DMS153 (cell line): ENCODE results near the gene STKLD1.
"Not testable (repeated sequence)": the region's sequence is repeated elsewhere in the genome, so short reads cannot be mapped to it uniquely, and the experiment has no call there.

ENCODE experiments used
- DNase-seq: peaks from one replicate; lab custom pipeline; 2025; lab: John Stamatoyannopoulos, UW

Gene STKLD1

GRCh38 chr9:133362359-133363044 lies 13.7 kb upstream of the STKLD1 start:
- no peak for DNase-seq

- DNase-seq: no peak
Measured at GRCh38 chr9:133366435-133366834, 9.7 kb upstream of the STKLD1 start.

GRCh38 chr9:133367221-133367620 lies 8.9 kb upstream of the STKLD1 start:
- no peak for DNase-seq

GRCh38 chr9:133367778-133368177 lies 8.4 kb upstream of the STKLD1 start:
- no peak for DNase-seq

DNA sequence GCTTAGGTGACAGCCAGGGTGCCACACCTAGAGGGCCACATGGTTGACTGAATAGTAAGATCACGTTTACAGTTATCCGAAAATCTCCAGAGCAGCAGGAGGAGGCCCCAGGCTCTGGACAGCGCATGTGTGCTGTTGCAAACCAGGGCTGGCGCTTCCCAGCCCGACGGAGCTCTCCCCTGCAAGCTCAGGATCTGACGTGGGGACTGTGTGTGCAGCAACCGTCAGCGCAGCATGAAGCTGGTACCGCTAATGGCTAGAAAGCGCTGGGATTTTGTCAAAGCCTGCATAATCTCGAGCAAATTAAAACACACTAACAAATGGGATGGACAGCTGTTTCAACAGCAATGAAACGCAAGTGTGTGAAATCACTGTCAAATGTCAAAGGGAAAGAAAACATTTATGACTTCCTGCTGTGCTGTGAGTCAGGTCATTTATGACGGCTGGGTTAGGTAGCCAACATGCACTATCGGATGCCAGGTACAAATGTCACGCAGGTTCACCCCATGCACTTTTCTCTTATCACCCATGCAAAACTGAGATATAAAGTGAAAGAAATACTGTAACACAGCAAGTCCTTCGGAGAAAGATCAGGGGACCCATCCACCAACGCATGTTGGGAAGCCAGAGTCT lies 7.8 kb upstream of the STKLD1 start:
- DNase-seq: peak; percentile 95

- no peak for DNase-seq
Measured at GRCh38 chr9:133369422-133369821, 6.7 kb upstream of the STKLD1 start.

GRCh38 chr9:133369933-133370332 lies 6.2 kb upstream of the STKLD1 start:
- DNase-seq: no peak

GRCh38 chr9:133370685-133371084 lies 5.5 kb upstream of the STKLD1 start:
- no peak for DNase-seq

- DNase-seq: no peak
Measured at GRCh38 chr9:133371261-133371711, 4.9 kb upstream of the STKLD1 start.

DNA sequence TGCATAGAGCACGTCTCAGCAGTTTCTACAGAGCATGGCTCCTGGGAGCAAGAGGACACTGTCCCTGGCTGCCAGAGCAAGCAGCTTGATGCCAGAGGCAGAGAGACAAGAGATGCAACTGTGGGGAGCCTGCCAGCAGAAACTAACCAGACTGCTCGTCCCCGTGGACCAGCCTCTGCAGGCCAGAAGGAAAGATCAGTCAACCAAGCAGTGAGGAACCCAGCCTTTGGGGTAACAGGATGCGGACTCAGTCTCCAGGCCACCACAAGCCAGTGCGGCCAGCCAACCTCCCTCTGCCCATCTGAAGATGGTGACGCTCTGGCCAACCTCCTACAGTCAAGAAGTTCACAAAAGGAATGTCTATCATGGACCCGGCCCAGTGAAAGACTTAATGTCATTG lies 4.0 kb upstream of the STKLD1 start:
- no peak for DNase-seq

GRCh38 chr9:133374612-133375115 lies 1.5 kb upstream of the STKLD1 start:
- DNase-seq: no peak

GRCh38 chr9:133375116-133375723 lies 946 bp upstream of the STKLD1 start:
- DNase-seq: no peak

GRCh38 chr9:133377280-133377679 lies 1.1 kb downstream of the STKLD1 start:
- not testable (repeated sequence) for DNase-seq

DNA sequence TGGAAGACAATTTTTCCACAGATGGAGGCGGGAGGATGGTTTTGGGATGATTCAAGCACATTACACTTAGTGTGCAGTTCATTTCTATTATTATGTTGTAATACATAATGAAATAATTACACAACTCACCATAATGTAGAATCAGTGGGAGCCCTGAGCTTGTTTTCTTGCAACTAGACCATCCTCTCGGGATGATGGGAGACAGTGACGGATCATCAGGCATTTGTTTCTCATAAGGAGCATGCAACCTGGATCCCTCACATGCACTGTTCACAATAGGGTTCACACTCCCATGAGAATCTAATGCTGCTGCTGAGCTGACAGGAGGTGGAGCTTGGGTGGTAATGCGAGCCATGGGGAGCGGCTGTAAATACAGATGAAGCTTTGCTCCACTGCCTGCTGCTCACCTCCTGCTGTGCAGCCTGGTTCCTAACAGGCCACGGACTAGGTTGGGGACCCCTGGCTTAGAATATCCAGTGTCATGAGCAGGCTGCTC lies 1.6 kb downstream of the STKLD1 start:
- peak; percentile 13 for DNase-seq

DNA sequence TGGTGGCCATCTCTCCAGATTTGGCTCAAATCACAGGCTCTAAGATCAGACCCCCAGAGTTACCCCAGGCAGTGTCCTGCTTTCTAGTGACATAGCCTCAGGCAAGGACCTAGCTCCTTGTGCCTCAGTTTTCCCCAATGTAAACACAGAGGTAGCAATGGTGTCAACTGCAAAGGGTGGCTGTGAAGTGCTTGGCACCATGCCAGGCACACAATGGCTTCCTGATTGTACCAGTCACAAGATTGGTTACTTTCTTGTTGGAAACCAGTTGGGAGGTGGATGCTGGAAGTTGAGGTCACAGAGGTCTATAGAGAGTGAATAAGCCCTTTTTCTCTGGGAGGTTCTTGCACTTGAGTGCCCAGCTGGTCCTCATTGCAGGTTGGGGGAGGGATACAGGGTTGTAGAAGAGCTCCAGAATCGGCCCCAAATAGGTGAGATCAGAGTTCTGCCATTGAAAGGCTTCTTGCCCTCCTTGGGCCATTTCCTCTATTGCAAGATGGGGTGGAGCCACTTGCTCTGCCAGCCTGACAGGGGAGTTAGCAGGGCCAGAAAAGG lies 2.3 kb downstream of the STKLD1 start:
- no peak for DNase-seq

DNA sequence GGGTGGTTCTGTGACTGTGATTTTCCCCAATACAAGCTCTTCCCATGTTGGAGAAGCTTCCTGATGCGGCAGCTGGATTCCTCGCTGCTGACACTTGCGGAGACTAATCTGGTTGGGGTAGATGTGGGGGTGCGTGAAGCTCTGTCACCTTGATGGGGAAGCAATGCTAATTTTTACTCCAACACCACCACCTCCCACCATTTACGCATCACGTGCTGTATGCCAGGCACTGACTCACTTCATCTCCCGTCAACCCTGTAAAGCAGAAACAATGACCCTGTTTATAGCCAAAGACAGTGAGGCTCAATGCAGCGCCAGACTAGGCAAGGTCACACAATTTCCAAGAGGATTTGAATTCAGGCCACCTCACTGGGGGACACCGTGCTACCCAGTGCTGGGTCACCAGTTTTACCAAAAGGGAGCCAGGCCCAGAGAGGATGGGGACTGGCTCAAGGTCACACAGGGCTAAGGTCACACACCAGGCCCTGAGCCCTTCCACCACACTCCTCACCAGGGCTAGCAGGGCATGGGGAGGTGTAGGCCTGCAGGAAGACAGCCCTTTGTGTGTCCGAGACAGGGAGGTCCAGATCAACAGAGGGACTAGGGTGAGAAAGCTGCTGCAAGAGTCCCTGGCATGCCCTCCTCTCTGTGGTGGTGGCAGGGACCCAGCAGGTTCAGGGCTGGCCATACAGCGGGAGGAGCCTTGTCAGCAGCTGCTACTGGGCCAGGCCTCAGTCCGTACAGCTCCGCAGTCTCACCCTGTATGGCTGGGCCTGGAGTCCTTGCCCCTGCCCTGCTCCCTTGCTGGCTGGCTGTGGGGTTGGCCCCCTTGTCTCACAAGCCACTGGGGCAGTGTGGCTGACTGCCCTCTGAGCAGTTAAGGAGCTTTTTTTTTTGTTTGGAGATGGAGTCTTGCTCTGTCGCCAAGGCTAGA lies 3.3 kb downstream of the STKLD1 start:
- no peak for DNase-seq

DNA sequence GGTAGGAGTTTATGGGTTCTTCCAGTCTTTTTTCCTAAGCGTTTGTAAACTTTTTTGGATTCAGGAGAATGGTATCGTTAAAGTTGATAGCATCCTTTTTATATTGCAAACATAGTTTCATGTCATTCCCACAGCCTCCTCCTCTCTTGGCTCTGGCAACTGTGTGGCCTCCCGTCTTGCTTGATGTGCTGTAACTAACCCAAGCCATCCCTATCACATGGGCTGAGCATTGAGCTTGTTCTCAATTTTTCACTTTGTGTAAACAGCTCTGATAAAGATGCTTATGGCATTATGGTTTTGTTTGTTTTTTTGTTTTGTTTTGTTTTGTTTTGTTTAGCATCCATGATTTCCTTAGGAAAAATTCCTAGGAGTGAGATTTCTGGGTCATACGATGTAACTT lies 4.6 kb downstream of the STKLD1 start:
- no peak for DNase-seq

GRCh38 chr9:133382507-133383141 lies 6.5 kb downstream of the STKLD1 start:
- DNase-seq: no peak

DNA sequence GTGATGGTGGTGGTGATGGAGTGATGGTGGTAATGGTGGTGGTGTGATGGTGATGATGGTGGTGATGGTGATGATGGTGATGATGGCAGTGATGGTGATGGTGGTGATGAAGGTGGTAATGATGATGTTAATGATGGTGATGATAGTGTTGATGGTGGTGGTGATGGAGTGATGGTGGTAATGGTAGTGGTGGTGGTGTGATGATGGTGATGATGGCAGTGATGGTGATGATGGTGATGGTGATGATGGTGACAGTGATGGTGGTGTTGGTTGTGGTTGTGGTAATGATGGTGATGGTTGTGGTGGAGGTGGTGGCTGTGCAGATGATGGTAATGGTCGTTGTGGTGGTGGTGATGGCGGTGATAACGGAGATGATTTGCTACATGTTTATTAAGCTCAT lies 7.3 kb downstream of the STKLD1 start:
- no peak for DNase-seq

GRCh38 chr9:133384736-133385321 lies 8.7 kb downstream of the STKLD1 start:
- DNase-seq: no peak

DNA sequence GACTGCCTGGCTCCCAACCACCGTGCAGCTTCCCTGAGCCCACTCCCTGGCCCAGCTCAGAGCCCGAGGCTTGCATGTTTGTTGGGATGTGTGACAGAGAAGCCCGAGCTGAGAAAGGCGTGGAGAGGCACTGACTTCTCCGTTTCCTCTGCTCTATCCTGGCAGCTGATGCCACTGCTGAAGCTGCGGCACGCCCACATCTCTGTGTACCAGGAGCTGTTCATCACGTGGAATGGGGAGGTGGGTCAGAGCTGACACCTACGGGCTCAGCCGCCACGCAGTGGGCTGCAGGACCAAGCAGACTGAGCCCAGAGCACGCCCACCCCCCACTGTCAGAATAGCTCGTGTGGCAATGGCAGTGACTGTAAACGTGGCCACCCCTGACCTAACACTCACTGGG lies 9.3 kb downstream of the STKLD1 start:
- no peak for DNase-seq
